GM18502 (cell line): ENCODE data around the gene LRTM2.

Experiments
- ATAC-seq: cut with Tn5 transposase; IDR thresholded peaks from one replicate; pipeline ENCODE4 v1.9.1; 2021; ENCODE audit warnings: mild to moderate bottlenecking; ENCODE audit not compliant: unreplicated experiment, poor library complexity

The LRTM2 gene

DNA sequence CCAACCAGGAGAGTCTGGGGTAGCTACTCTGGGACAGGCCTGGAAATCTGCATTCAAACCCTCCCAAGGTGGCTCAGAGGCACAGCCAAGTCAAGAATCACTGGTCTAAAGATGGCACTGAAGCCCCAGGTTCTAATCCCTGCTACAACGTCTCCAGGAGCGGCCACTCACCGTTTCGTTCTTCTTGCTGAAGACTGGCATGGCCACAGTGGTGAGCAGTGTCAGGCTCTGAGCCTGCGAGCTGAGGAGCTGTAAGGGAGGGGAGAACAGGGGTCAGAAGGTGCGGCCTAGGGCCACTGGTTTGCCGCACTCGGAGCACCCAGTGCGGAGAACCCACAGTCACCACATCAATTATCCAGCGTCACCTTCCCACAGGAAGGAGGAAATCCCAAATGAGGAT, 59.3 kb downstream of the LRTM2 start:
- ATAC-seq = no peak

DNA sequence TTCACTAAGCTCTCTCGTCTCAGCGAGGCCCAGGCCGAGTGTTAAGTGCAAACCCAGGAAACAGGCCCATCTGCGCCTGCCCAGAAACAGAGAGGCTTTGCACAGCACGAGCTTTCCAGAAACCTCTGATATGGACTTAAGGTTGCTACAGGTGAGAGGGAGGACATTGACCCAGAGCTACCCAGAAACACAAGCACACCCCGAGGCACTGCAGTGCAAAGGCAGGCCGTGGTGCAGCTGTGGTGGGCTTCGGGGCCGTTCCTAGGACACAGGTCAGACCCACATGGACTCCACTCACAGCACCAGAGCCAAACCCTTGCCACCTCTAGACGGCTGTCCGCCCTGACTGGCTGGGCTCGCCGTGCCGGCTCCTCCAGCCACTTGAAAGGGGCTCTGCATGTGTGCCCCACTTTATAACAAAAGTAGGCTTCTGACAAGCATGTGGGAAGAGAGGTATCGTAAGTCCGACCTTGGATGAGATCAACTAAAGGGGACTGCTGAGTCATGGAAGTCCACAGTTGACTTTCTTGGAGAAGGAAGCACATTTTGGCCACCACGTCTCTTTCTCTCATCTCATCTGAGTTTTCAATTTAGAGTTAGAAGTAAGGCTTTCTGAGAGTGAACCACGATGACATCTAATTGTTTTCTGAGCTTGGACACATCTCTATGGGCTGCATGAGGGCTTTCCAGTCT, 59.9 kb downstream of the LRTM2 start:
- no peak for ATAC-seq

DNA sequence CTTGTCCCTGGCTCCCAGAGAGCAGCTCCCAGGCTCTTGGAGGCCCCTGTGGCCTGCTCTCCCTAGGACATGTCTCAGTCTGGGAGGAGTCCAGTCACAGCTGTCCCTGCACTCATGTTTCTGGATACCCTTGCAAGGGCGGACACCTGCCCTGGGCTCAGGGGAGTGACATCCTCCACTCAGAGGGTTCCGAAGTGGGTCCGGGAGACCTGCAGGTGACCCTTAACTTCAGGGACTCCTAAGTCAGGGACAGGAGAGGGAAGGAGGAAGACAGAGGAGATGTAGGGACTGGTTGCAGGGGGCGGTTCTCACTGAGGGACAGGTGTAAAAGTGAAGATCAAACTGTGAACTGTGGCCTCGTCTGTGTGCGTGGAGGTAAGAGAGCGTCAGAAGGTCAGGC, 60.5 kb downstream of the LRTM2 start:
- ATAC-seq = no peak

DNA sequence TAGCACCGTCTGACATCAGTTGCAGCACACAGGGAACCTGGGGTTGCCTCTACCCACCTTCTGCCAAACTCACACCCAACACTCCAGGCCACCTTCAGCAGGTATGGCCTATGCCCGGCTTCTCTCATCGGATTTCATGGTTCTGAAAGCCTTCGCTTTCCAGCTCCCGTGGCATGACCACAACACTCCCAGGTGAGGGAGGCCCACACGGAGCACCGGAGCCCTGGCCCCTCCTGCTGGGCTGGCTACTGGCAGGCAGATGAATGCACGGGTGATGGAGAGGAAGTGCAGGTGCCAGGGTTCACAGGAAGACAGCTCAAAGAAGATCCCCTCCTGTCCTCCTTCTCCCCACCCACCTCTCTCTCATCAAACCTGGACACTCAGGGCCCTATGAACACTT, 60.9 kb downstream of the LRTM2 start:
- no peak for ATAC-seq

DNA sequence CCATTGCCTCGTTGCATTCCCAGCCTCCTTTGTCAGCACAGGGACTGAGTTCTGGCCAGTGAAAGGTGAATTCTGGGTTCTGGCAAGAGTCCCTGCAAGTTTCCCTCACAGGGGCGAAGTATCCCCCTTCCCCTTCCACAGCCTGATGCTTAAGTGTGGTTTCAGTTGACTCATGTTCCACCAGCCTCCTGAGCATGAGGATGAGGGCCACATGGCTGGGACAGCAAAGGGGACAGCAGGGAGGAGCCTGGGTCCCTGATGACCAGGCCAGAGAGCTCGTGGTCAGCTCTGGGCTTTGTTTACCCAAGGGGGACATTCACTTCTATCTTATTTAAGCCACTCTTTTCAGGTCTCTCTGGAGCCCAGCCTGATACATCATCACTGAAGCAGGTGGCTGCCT, 61.6 kb downstream of the LRTM2 start:
- no peak for ATAC-seq

DNA sequence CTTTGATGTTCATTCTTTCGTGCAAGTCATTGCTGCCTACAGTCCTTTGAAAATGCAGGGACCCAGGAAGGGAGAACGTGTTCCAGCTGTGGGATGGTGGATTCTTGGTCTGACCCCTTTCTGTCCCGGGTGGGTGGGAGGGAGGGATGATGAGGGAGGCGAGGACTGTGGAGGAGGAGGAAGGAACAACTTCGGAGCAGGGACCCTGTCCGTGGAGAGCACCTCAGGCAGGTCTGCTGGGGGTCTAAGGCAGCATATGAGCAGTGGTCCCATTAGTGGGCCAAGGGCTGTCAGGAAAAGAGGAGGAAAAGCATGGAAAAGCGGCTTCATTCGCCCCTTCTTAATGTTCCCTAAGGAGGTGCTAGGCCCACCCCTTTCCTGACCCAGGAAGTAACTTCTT, 62.0 kb downstream of the LRTM2 start:
- ATAC-seq = no peak

DNA sequence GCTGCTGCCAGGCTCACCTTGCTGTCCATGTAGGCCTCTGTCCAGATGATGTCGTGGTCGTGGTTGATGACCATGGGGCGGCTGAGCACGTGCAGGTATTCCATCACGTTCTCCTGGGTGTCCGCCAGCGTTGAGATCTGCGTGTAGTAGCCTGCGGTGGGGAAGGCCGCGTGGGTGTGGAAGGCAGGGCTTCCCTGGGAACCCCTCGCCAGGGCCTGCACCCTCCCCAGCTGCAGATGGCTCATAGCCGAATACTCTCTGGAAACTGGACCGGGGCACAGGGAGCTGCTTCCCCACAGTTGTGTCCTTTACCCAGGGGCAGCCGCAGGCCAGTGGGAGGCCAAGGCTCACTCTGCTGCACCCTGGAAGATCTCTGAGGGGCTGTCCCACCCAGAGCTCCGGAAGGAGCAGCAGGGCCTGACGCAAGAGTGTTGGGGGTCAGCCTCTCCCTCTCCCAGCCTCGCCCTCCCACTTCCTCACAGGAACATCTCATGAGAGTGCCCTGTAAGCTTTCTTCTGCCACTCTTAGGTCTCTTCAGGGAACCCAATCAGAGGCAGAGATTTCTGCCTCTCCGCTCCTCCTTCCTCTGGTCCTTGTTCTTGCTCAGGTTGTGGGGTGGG, 62.6 kb downstream of the LRTM2 start:
- ATAC-seq = no peak

DNA sequence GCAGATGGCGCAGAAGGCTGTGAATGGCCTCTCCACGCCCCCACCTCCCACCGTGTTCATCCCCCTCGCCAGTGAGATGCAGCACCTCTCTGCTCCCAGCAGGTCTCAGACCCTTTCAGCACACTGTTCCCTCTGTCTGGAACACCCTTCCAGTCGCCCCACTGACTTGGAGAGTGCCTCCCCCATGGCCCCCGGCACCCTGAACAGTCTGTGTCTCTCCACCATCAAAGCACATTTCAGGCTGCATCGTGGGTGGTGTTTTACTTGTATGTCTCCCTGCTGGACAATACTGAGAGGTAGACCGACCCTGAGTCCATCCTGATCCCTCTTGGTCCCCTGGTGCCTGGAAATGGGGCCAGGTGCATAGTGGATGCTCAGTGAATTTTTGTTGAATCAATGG, 63.1 kb downstream of the LRTM2 start:
- ATAC-seq = no peak

DNA sequence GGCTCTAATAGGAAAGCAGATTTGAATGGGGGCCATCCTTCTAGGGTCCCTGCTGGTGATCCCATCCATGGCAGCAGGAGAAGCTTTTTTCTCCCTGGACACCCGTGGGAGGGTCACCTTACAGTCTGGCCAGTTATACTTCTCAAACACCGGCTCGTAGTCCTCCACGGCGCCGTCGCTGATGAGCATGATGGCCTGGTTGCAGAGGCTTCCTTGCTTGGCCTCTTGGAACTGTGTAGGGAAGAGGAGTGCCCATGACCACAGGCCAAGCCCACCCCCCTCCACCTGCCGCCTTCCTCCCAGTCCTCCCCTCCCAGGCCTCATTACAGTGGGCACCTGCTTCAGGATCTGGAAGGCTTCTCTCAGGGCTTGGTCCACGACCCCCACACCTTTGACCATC, 64.3 kb downstream of the LRTM2 start:
- no peak for ATAC-seq

DNA sequence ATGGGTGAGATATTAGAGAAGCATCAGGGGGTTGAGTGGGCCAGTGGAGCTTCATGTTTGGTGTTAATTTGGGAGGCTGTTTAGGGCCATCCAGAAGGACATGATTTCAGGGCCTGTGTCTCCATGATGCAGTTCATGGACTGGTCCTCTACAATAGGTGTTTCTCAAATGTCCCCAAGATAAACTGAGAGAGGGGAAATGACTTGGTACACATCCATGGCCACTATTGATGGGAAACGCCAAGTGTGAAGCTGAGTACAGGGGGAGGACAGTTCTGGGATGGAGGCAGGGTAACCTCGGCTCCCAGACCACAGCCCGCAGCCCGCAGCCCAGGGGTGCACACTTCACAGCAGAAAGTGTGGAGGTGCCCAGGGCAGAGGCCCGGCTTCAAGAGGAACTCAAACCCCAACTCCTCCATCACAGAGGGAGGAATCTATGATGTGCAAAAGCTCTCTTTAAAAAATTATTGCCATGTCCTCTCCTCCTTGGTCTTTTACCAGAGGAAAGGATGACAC, 64.8 kb downstream of the LRTM2 start:
- ATAC-seq = no peak

DNA sequence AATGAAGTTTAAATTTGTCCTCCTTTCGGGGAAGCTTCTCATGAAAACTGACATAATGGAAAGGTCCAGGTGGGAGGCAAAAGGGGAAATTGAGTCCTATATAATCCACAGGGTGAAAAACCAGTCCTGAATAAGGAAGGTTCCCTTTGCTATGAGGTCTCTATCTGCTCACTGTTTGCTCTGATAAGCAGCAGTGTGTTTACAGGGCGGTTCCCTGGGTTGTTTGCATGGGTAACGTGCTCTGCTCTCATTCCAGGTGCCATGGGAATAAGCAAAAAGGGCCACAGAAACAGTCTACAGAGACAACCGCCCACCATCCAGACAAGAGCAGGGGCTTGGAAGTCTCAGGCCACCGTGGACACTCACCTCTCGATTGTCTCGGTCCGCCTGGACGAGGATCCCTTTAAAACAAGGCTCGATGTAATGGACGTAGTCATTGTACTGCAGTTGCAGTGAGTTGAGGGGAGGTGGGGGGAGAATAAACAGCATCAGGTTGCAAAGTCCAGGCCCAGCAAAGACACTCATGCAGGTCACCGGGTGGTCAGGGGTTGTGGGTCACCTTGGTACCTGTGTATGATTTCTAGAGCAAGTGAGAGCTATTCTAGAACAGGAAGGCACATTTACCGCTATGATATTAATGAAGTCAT, 65.4 kb downstream of the LRTM2 start:
- no peak for ATAC-seq
